Tibial artery (tissue), 4 donors: ENCODE results near the gene ATRN.

ENCODE experiments used
- DNase-seq, 2 donors: peaks; one replicate each; pipeline ENCODE4 v3.0.0-alpha.2; 2019
- H3K27ac ChIP-seq, 2 donors: fragments of 200-600 bp; sonication (generic) in 1 of 2; 1 replicate in 1 of 2; 2 replicates in 1 of 2; pipeline ENCODE4 v1.5.1; 2018 to 2019; ENCODE audit warnings: mild to moderate bottlenecking in 1 of 2
- H3K27me3 ChIP-seq, 2 donors: fragments of 200-600 bp; sonication (generic) in 1 of 2; one replicate each; pipeline versions ENCODE4 v1.5.1 to v1.6.0; 2016 to 2019
- H3K36me3 ChIP-seq, 3 donors: fragments of 200-600 bp; sonication (generic) in 2 of 3; one replicate each; pipeline ENCODE4 v1.5.1; 2016 to 2019; ENCODE audit warnings: mild to moderate bottlenecking in 2 of 3
- H3K4me1 ChIP-seq, 4 donors: fragments of 200-600 bp; sonication (generic) in 2 of 4; 1 replicate in 3 of 4; 2 replicates in 1 of 4; pipeline ENCODE4 v1.5.1; 2016 to 2019
- H3K4me3 ChIP-seq, 2 donors: fragments of 200-600 bp; sonication (generic) in 1 of 2; 1 replicate in 1 of 2; 2 replicates in 1 of 2; pipeline ENCODE4 v1.5.1; 2018 to 2019; ENCODE audit warnings: mild to moderate bottlenecking in 2 of 2
- H3K9me3 ChIP-seq, 3 donors: fragments of 200-600 bp; sonication (generic) in 1 of 3; one replicate each; pipeline ENCODE4 v1.5.1; 2016 to 2019
- intact Hi-C: fragments of 100-400 bp; cut with DNase I; formaldehyde crosslinking; loops from one replicate; pipeline ENCODE4 v1.15.0; 2023; ENCODE audit warnings: low total_unique reads
- TF ChIP-seq, protein P1 (sequence below), 2 experiments: fragments of 200-600 bp in 1 of 2; fragments of 450-650 bp in 1 of 2; IDR thresholded peaks; one replicate each; pipeline ENCODE4 v1.5.1; 2017 to 2019; ENCODE audit warnings: antibody characterized with exemption in 2 of 2, mild to moderate bottlenecking in 1 of 2, moderate library complexity in 1 of 2

The ATRN gene

DNA sequence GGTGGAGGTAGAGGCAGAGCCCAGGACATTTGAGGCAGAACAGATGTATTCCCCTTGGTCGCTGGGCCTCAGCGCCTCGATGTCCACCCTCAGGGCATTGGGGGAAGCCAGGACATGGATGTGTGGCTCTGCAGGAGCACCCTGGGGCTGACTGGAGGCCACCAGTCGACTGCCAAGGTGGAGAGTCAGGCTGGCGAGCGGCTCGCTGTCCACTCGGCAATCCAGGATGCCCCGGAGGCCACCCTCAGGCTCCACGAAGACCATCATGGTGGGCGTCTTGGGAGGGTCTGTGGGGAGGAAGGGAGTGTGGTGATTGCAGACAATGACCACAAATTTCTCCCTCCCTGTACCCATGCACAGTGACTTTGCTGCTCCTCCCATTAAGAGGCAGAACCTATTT lies 219.2 kb downstream of the ATRN start:
- TF ChIP-seq, protein P1, sequence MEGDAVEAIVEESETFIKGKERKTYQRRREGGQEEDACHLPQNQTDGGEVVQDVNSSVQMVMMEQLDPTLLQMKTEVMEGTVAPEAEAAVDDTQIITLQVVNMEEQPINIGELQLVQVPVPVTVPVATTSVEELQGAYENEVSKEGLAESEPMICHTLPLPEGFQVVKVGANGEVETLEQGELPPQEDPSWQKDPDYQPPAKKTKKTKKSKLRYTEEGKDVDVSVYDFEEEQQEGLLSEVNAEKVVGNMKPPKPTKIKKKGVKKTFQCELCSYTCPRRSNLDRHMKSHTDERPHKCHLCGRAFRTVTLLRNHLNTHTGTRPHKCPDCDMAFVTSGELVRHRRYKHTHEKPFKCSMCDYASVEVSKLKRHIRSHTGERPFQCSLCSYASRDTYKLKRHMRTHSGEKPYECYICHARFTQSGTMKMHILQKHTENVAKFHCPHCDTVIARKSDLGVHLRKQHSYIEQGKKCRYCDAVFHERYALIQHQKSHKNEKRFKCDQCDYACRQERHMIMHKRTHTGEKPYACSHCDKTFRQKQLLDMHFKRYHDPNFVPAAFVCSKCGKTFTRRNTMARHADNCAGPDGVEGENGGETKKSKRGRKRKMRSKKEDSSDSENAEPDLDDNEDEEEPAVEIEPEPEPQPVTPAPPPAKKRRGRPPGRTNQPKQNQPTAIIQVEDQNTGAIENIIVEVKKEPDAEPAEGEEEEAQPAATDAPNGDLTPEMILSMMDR (IDR thresholded peaks at IDR 0.05), result no peak
- H3K36me3 ChIP-seq, result no peaks in the 10 kb centered on the region
- intact Hi-C loops, result no loop called here
- no peaks in the 10 kb centered on the region for H3K27me3 ChIP-seq
- H3K4me3 ChIP-seq, result no peak overlapping the region
- no peak overlapping the region for H3K27ac ChIP-seq
- H3K4me1 ChIP-seq, result peaks cover 3 to 21% (median 16%) of the 10 kb centered on the region in 4 donors
- H3K9me3 ChIP-seq, result no peaks in the 10 kb centered on the region
- no peak for DNase-seq

DNA sequence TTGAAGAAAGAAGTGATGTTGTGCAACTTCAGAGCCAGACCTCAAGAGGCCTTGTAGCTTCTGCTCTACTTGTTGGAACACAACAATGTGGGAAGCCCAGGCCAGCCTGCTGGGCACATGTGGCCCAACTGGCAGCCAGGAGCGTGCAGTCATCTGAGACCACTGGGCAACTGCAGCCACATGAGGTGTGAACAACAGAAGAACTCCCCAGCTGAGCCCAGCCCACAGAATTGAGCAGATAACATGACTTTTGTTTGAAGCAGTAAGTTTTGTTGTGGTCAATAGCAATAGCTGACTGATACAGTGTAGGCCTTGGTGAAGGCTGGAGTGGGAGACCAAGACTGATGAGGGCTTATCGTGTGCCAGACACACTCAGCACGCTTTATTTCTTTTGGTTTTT lies 219.6 kb downstream of the ATRN start:
- intact Hi-C loops, result no loop called here
- no peak overlapping the region for H3K27ac ChIP-seq
- TF ChIP-seq, protein P1 (IDR thresholded peaks at IDR 0.05), result no peak
- H3K36me3 ChIP-seq, result no peaks in the 10 kb centered on the region
- no peak overlapping the region for H3K4me3 ChIP-seq
- H3K9me3 ChIP-seq, result no peaks in the 10 kb centered on the region
- peaks cover 3 to 21% (median 16%) of the 10 kb centered on the region in 4 donors for H3K4me1 ChIP-seq
- no peak for DNase-seq
- no peaks in the 10 kb centered on the region for H3K27me3 ChIP-seq

DNA sequence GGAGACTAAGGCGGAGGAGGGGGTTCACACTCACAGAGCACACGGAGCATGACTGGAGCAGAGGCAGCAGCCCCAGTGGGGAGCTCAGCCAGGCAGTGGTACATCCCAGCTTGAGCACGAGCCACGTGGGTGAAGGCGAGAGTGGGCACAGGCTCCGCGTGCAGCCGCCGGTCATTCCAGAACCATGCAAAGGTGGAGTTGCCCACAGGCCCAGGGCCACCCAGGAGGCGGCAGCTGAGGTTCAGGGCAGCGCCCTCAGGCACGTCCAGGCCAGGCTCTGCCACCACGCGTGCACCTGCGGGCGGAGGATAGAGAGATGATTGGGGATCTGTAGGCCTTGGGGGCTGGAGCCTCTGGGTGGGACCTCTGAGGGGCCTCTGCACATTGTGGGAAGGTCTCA lies 220.5 kb downstream of the ATRN start:
- no peak for DNase-seq
- Histone ChIP-seq H3K27ac (no peak overlapping the region), H3K9me3 (peaks cover 0 to 2% (median 2%) of the 10 kb centered on the region in 3 donors)

DNA sequence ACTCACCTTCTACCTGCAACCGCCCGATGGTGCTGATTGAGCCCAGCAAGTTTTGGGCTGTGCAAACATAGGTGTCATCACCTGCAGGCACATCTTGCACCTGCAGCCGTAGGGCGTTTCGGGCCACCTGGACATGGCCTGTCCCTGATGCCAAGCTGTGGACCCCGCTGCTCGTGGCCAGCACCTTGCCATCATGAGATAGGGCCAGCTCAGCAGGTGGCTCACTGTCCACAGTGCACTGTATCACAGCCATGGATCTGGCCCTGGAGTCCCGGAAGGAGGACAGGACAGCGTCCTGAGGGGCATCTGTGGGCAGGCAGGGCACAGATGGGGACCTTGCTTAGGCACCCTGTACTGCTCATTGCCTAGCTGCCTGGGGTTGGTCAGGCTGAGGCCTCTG lies 221.1 kb downstream of the ATRN start:
- Histone ChIP-seq H3K27ac (no peak overlapping the region), H3K27me3 (no peaks in the 10 kb centered on the region), H3K36me3 (no peaks in the 10 kb centered on the region), H3K9me3 (peaks cover 0 to 8% (median 7%) of the 10 kb centered on the region in 3 donors), H3K4me3 (no peak overlapping the region), H3K4me1 (peaks cover 3 to 12% (median 9%) of the 10 kb centered on the region in 4 donors)
- intact Hi-C loops, result no loop called here
- DNase-seq, result no peak
- TF ChIP-seq, protein P1 (IDR thresholded peaks at IDR 0.05), result no peak

More for the DNA sequence above, 220.5 kb downstream of the ATRN start:
- TF ChIP-seq, protein P1 (IDR thresholded peaks at IDR 0.05), result no peak
- H3K36me3 ChIP-seq, result no peaks in the 10 kb centered on the region
- peaks cover 3 to 18% (median 14%) of the 10 kb centered on the region in 4 donors for H3K4me1 ChIP-seq
- no peaks in the 10 kb centered on the region for H3K27me3 ChIP-seq
- H3K4me3 ChIP-seq, result no peak overlapping the region
- intact Hi-C loops, result no loop called here

DNA sequence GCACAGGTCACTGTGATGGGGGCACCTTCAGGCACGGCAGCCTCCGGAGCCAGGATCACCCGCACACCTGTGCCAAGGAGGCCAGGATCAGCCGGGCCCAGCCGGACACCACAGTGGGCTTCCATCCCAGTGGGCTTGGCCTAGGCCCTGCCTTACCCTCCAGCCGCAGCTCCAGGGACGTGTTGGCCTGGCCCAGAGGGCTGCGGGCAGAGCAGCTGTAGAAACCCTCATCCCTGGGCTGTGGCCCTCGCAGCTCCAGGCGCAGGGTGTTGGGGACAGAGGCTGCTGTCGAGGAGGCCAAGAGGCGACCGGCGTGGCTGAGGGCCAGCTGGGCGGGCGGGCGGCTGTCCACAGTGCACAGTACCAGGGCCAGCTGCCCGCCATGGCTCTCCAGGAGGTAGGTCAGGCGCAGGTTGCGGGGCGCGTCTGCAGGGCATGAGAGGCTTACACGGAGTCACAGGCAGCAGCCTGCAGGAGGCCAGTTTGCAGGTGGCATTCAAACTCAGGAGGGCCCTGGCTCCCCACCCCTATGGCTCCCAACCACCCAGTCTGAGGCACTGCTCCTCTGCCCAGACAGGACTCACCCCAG lies 222.0 kb downstream of the ATRN start:
- Histone ChIP-seq H3K36me3 (no peaks in the 10 kb centered on the region), H3K4me3 (no peak overlapping the region), H3K27me3 (no peaks in the 10 kb centered on the region), H3K4me1 (peaks cover 0 to 3% (median 1%) of the 10 kb centered on the region in 4 donors), H3K9me3 (peaks cover 0 to 9% (median 7%) of the 10 kb centered on the region in 3 donors), H3K27ac (no peak overlapping the region)
- no peak for DNase-seq
- intact Hi-C loops, result no loop called here
- TF ChIP-seq, protein P1 (IDR thresholded peaks at IDR 0.05), result no peak
